CD4-positive, alpha-beta memory T cell (primary cell): ENCODE data around the gene PRODH2. TPM values are rescaled to one million over a fixed set of nuclear protein-coding genes. Genes with fewer than 3 reads are reported as not detected.

Experiments used
- CTCF ChIA-PET: fragments of 350-600 bp; sonication (Branson Sonifier 250); formaldehyde crosslinking; loops from one replicate; lab custom pipeline; 2021; ENCODE audit warnings: inconsistent platforms; ENCODE audit not compliant: partially characterized antibody; lab: Charles Lee
- POLR2A ChIA-PET: fragments of 350-600 bp; sonication (Branson Sonifier 250); formaldehyde crosslinking; loops from one replicate; lab custom pipeline; 2021; ENCODE audit not compliant: partially characterized antibody; lab: Charles Lee
- DNase-seq, 5 donors: peaks; one replicate each; pipeline versions ENCODE4 v3.0.0 to v3.0.0-alpha.2; 2020 to 2022; ENCODE audit warnings: mixed read lengths in 1 of 5
- H3K27ac ChIP-seq: one replicate; pipeline ENCODE4 v1.7.0; 2013; ENCODE audit warnings: low read depth, low read length
- H3K27me3 ChIP-seq: 2 replicates; pipeline ENCODE4 v1.7.0; 2013; ENCODE audit warnings: mild to moderate bottlenecking, low read length, moderate library complexity; ENCODE audit not compliant: insufficient read depth
- H3K36me3 ChIP-seq: 2 replicates; pipeline ENCODE4 v1.7.0; 2013; ENCODE audit warnings: mild to moderate bottlenecking, low read length, moderate library complexity; ENCODE audit not compliant: insufficient read depth
- H3K4me1 ChIP-seq: 2 replicates; pipeline ENCODE4 v1.7.0; 2013; ENCODE audit warnings: mild to moderate bottlenecking, low read length, moderate library complexity; ENCODE audit not compliant: insufficient read depth
- H3K4me3 ChIP-seq, 2 donors: one replicate each; pipeline ENCODE4 v1.7.0; 2013; ENCODE audit warnings: low read length in 2 of 2, mild to moderate bottlenecking in 1 of 2
- H3K9me3 ChIP-seq, 2 donors: one replicate each; pipeline ENCODE4 v1.7.0; 2013; ENCODE audit warnings: low read length in 2 of 2, control low read depth in 1 of 2; ENCODE audit not compliant: control insufficient read depth in 1 of 2
- H3K27ac Mint-ChIP-seq, 7 donors: one replicate each; pipeline ENCODE4 v1.8.0; 2020 to 2021; ENCODE audit warnings: mixed read lengths in 7 of 7, mild to moderate bottlenecking in 6 of 7, inconsistent platforms in 3 of 7, moderate library complexity in 3 of 7
- H3K27me3 Mint-ChIP-seq, 2 donors: one replicate each; pipeline ENCODE4 v1.8.0; 2020 to 2021; ENCODE audit warnings: mixed read lengths in 2 of 2
- H3K36me3 Mint-ChIP-seq, 2 donors: one replicate each; pipeline ENCODE4 v1.8.0; 2020 to 2021; ENCODE audit warnings: mixed read lengths in 2 of 2, inconsistent platforms in 1 of 2, mild to moderate bottlenecking in 1 of 2
- H3K4me1 Mint-ChIP-seq, 4 donors: one replicate each; pipeline ENCODE4 v1.8.0; 2020 to 2021; ENCODE audit warnings: mixed read lengths in 4 of 4, mild to moderate bottlenecking in 1 of 4
- H3K4me3 Mint-ChIP-seq, 8 donors: one replicate each; pipeline ENCODE4 v1.8.0; 2020 to 2021; ENCODE audit warnings: mixed read lengths in 8 of 8, mild to moderate bottlenecking in 7 of 8, moderate library complexity in 6 of 8, inconsistent platforms in 3 of 8
- H3K9me3 Mint-ChIP-seq, 8 donors: one replicate each; pipeline ENCODE4 v1.8.0; 2020 to 2021; ENCODE audit warnings: mixed read lengths in 8 of 8, mild to moderate bottlenecking in 5 of 8, inconsistent platforms in 3 of 8, moderate library complexity in 1 of 8
- intact Hi-C: fragments of 100-400 bp; cut with micrococcal nuclease; formaldehyde crosslinking; loops from one replicate; pipeline ENCODE4 v1.15.1; 2023
- polyA plus RNA-seq, 2 donors: library from polyadenylated mRNA; unstranded; fragments of 300-500 nt; fragmentation: Illumina TruSeq; gene quantifications; one replicate each; pipeline ENCODE4 v1.2.3, GENCODE V29; 2021
- total RNA-seq, 2 experiments: library from RNA; stranded (reverse); gene quantifications; one replicate each; pipeline ENCODE4 v1.2.3, GENCODE V29; 2021

Gene PRODH2
- total and polyA plus RNA-seq, 4 experiments from 2014 or later: not detected

GRCh38 chr19:35754370-35755130 lies 58.1 kb downstream of the PRODH2 start:
- intact Hi-C loops: no loop called here
- Mint-ChIP-seq H3K4me3 (peak overlapping the region in 4 of 8 donors; percentile 13 to 49 (median 40)), H3K27ac (peak overlapping the region in 2 of 7 donors; percentile 27 to 56), H3K4me1 (peaks cover 18 to 37% (median 25%) of the 10 kb centered on the region in 4 donors), H3K9me3 (peaks cover 0 to 3% (median 0%) of the 10 kb centered on the region in 8 donors), H3K27me3 (peaks cover 0 to 2% of the 10 kb centered on the region in 2 donors), H3K36me3 (peaks cover 6 to 22% of the 10 kb centered on the region in 2 donors)
- Histone ChIP-seq H3K27me3 (no peaks in the 10 kb centered on the region), H3K36me3 (peaks cover 23% of the 10 kb centered on the region), H3K27ac (no peak overlapping the region), H3K4me1 (peaks cover 35% of the 10 kb centered on the region), H3K9me3 (no peaks in the 10 kb centered on the region), H3K4me3 (no peak overlapping the region)
- ChIA-PET POLR2A (interaction anchor here (1.0 kb wide), 1 partner anchor 23 kb away, joined by 3 read pairs; no protein-coding TSS in a partner anchor), CTCF (no interaction called here)
- DNase-seq: no peak

- Histone ChIP-seq H3K36me3 (peaks cover 23% of the 10 kb centered on the region), H3K9me3 (no peaks in the 10 kb centered on the region), H3K4me3 (no peak overlapping the region), H3K27ac (no peak overlapping the region), H3K27me3 (no peaks in the 10 kb centered on the region), H3K4me1 (peaks cover 34% of the 10 kb centered on the region)
- peaks cover 14 to 35% (median 24%) of the 10 kb centered on the region in 4 donors for H3K4me1 Mint-ChIP-seq
- H3K27me3 Mint-ChIP-seq: peaks cover 0 to 2% of the 10 kb centered on the region in 2 donors
- peaks cover 6 to 22% of the 10 kb centered on the region in 2 donors for H3K36me3 Mint-ChIP-seq
- peak overlapping the region in 2 of 8 donors; percentile 10 to 15 for H3K4me3 Mint-ChIP-seq
- intact Hi-C loops: no loop called here
- ChIA-PET POLR2A (interaction anchor here (1.0 kb wide), 2 partner anchors 13 to 22 kb away, joined by 3 read pairs; no protein-coding TSS in a partner anchor), CTCF (no interaction called here)
- peak overlapping the region in 1 of 7 donors; percentile 56 for H3K27ac Mint-ChIP-seq
- no peak for DNase-seq
- H3K9me3 Mint-ChIP-seq: peaks cover 0 to 3% (median 0%) of the 10 kb centered on the region in 8 donors
Observed at GRCh38 chr19:35753634-35754369, 58.8 kb downstream of the PRODH2 start.

- Mint-ChIP-seq H3K27me3 (peaks cover 0 to 1% of the 10 kb centered on the region in 2 donors), H3K4me1 (peaks cover 20 to 38% (median 27%) of the 10 kb centered on the region in 4 donors), H3K9me3 (peaks cover 0 to under 1% (median 0%) of the 10 kb centered on the region in 8 donors), H3K4me3 (peak overlapping the region in 1 of 8 donors; percentile 20), H3K27ac (no peak overlapping the region), H3K36me3 (peaks cover 6 to 26% of the 10 kb centered on the region in 2 donors)
- Histone ChIP-seq H3K27me3 (no peaks in the 10 kb centered on the region), H3K27ac (no peak overlapping the region), H3K4me1 (peaks cover 32% of the 10 kb centered on the region), H3K36me3 (peaks cover 23% of the 10 kb centered on the region), H3K4me3 (no peak overlapping the region), H3K9me3 (no peaks in the 10 kb centered on the region)
- ChIA-PET POLR2A (interaction anchor here (1.0 to 1.6 kb wide), 4 partner anchors 8 to 12 kb away, joined by 3 to 6 read pairs (median 4); partner anchors contain the start of gene IGFLR1), CTCF (no interaction called here)
- no peak for DNase-seq
- intact Hi-C loops: no loop called here
Observed at GRCh38 chr19:35752746-35753350, 59.8 kb downstream of the PRODH2 start.

GRCh38 chr19:35751839-35752745 lies 60.6 kb downstream of the PRODH2 start:
- Mint-ChIP-seq H3K4me1 (peaks cover 19 to 33% (median 25%) of the 10 kb centered on the region in 4 donors), H3K36me3 (peaks cover 6 to 24% of the 10 kb centered on the region in 2 donors), H3K9me3 (no peaks in the 10 kb centered on the region), H3K27ac (no peak overlapping the region), H3K27me3 (no peaks in the 10 kb centered on the region), H3K4me3 (no peak overlapping the region)
- intact Hi-C loops: no loop called here
- peaks cover 23% of the 10 kb centered on the region for H3K36me3 ChIP-seq
- H3K4me3 ChIP-seq: no peak overlapping the region
- ChIA-PET CTCF (no interaction called here), POLR2A (interaction anchor here (1.0 to 1.6 kb wide), 4 partner anchors 8 to 12 kb away, joined by 4 to 6 read pairs (median 4); partner anchors contain the start of gene IGFLR1)
- H3K4me1 ChIP-seq: peaks cover 32% of the 10 kb centered on the region
- H3K27ac ChIP-seq: no peak overlapping the region
- DNase-seq: no peak
- no peaks in the 10 kb centered on the region for H3K9me3 ChIP-seq
- no peaks in the 10 kb centered on the region for H3K27me3 ChIP-seq

GRCh38 chr19:35750167-35750566 lies 62.5 kb downstream of the PRODH2 start:
- Mint-ChIP-seq H3K27me3 (no peaks in the 10 kb centered on the region), H3K36me3 (peaks cover 6 to 30% of the 10 kb centered on the region in 2 donors), H3K9me3 (no peaks in the 10 kb centered on the region), H3K27ac (peak overlapping the region in 2 of 7 donors; percentile 55 to 81), H3K4me3 (peak overlapping the region in 6 of 8 donors; percentile 17 to 69 (median 48)), H3K4me1 (peaks cover 22 to 39% (median 31%) of the 10 kb centered on the region in 4 donors)
- peaks cover 32% of the 10 kb centered on the region for H3K4me1 ChIP-seq
- ChIA-PET CTCF (interaction anchor here (2.8 kb wide), 1 partner anchor 13 kb away, joined by 11 read pairs; no protein-coding TSS in a partner anchor), POLR2A (interaction anchor here (4.5 kb wide), 1 partner anchor 12 kb away, joined by 30 read pairs; no protein-coding TSS in a partner anchor)
- DNase-seq: no peak
- H3K9me3 ChIP-seq: no peaks in the 10 kb centered on the region
- no peak overlapping the region for H3K27ac ChIP-seq
- H3K4me3 ChIP-seq: no peak overlapping the region
- intact Hi-C loops: no loop called here
- peaks cover 23% of the 10 kb centered on the region for H3K36me3 ChIP-seq
- H3K27me3 ChIP-seq: no peaks in the 10 kb centered on the region
